ENCODE results near the gene UFD1. TPM values are rescaled to one million over a fixed set of nuclear protein-coding genes. Genes with fewer than 3 reads are reported as not detected.

Gene UFD1
- total and polyA plus RNA-seq, 9 of the 15 experiments (the other 6 are each of a cell fraction or from before 2014, with no cell fraction given) = 238 to 645 (median 363) TPM

GRCh38 chr22:19431649-19432132 lies 47.3 kb downstream of the UFD1 start, which contains the start of gene HIRA (continued):
- peak; percentile 60; the same call in 1 of the 2 replicates for TF ChIP-seq CLOCK (CRISPR knock-in tag; IDR thresholded peaks at IDR 0.05; ENCODE audit: borderline replicate concordance)
- peak; percentile 98; the same call in 1 of the 2 replicates for TF ChIP-seq RBM17 (IDR thresholded peaks at IDR 0.05; ENCODE audit: borderline replicate concordance, low read depth, low read length)
- TF ChIP-seq PHTF2 (CRISPR knock-in tag; IDR thresholded peaks at IDR 0.05) = no peak
- TF ChIP-seq E2F8 (IDR thresholded peaks at IDR 0.05; ENCODE audit: low read depth, partially characterized antibody) = no peak
- no peak for TF ChIP-seq MEIS2 (IDR thresholded peaks at IDR 0.05; ENCODE audit: partially characterized antibody)
- no peak for TF ChIP-seq HDAC6 (IDR thresholded peaks at IDR 0.05; ENCODE audit: low read depth, low read length)
- peak; percentile 84; the same call in 1 of the 2 replicates for TF ChIP-seq FOXO4 (CRISPR knock-in tag; IDR thresholded peaks at IDR 0.05)
- TF ChIP-seq NR0B1 (IDR thresholded peaks at IDR 0.05; ENCODE audit: partially characterized antibody) = no peak
- TF ChIP-seq SIRT6 (IDR thresholded peaks at IDR 0.05; ENCODE audit: low read depth, low read length) = no peak
- peak; percentile 97 for TF ChIP-seq RBM14 (IDR thresholded peaks at IDR 0.05; ENCODE audit: borderline replicate concordance, insufficient read depth, low read depth, low read length)
- TF ChIP-seq YY1 (IDR thresholded peaks at IDR 0.05; ENCODE audit: borderline replicate concordance in 1 of 3, control insufficient read depth in 1 of 3, extremely low read depth in 1 of 3, insufficient read depth in 3 of 3, insufficient read length in 1 of 3, insufficient replicate concordance in 2 of 3, low read depth in 1 of 3, low read length in 2 of 3) = peak in 2 of 3 experiments; percentile 50 to 91
- peak; percentile 95 for TF ChIP-seq SETDB1 (IDR thresholded peaks at IDR 0.05; ENCODE audit: low read length)
- TF ChIP-seq CBX2 (IDR thresholded peaks at IDR 0.05; ENCODE audit: insufficient read depth, low read length, poor library complexity, severe bottlenecking) = no peak
- no peak for TF ChIP-seq MEF2D (tag; conservative IDR thresholded peaks at IDR 0.05; ENCODE audit: low read depth)
- no peak for TF ChIP-seq THRA (IDR thresholded peaks at IDR 0.05)
- no peak for TF ChIP-seq FOXP1 (CRISPR knock-in tag; IDR thresholded peaks at IDR 0.05)
- TF ChIP-seq ZNF583 (CRISPR knock-in tag; IDR thresholded peaks at IDR 0.05) = peak; percentile 86
